Left cardiac atrium (tissue), 4 donors: ENCODE data around the gene UNKL. TPM values are rescaled to one million over a fixed set of nuclear protein-coding genes. Genes with fewer than 3 reads are reported as not detected.

Experiments
- ATAC-seq, 2 donors: fragments of 200-7000 bp; cut with Tn5 transposase; one replicate each; pipeline ENCODE4 v1.9.1; 2020; ENCODE audit warnings: mild to moderate bottlenecking in 2 of 2, moderate library complexity in 2 of 2
- DNase-seq: peaks from one replicate; pipeline ENCODE4 v3.0.0-alpha.2; 2020
- intact Hi-C, 2 donors: fragments of 100-400 bp; cut with DNase I; formaldehyde crosslinking; loops; one replicate each; pipeline versions ENCODE4 v1.14.1 to v1.15.1; 2022 to 2023
- total RNA-seq, 2 donors: library from RNA; stranded (reverse); fragmentation: NEBNext Ultra II Directional; extraction: Animal tissue kit (Norgen Biotek cat#: 25700); gene quantifications; one replicate each; pipeline ENCODE4 v1.2.1, GENCODE V29; 2021
- donor health status: DM: no; HTN: yes; CAD: no.
- donor health status: DM: no; HTN: yes; CAD: no; lungs with severe emphysema.
- donor health status: DM: yes; HTN: yes; CAD: no.
- donor health status: Dilated cardiomyopathy.

Gene UNKL
- total RNA-seq, 2 donors from 2014 or later = 6.4 to 13.6 TPM

DNA sequence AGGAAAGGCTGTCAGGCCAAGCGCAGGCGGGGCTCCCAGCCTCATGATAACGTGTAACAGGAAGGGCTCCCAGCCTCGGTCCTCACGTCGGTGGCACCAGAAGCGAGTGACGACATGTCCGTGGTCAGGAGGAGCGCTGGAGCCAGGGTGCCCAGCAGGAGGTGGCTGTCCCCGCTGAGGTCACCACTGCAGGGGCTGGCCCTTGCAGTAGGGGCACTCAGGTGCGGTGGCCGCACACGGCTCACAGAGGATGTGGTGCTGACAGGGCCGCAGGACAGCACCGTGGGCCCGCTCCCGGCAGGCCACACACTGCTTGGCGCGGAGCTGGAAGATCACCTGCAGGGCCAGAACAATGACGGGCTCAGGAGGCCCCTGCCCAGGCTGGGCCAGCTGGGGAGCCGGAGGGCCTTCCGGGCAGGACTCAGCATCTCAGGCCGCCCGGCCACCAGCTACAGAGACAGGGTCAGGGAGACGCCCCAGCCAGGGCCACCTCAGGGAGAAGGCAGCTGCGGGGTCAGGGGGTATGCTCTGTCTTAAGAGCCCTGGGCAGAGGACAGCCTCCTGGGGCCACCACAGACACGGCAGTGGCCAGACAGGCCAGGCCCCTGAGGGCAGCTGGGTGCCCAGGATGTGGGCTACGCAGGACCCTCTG is 48.3 kb downstream of the UNKL start:
- DNase-seq = no peak
- no peak for ATAC-seq
- intact Hi-C loops = no loop called here

DNA sequence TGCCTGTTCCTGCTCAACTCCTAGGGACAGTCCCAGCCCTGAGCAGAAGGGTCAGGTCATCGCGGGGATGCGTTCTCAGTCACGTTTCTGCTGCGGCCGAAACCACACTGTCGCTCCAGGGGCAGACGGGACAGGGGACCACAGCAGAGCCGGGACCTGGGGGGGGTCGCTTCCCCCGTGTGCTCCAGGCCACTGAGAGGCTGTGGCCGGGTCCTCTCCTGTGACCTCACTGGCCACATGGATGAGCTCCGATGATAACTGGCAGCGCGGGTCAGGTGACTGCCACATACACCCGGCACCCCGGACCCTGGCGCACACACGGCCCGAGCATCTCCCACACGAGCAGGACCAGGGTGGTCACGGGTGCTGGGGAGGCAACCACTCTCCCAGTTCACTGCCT is 50.0 kb downstream of the UNKL start:
- intact Hi-C loops = no loop called here
- DNase-seq (no peak), ATAC-seq (no peak)

GRCh38 chr16:1363501-1364041 is 50.9 kb downstream of the UNKL start:
- DNase-seq (peak; percentile 57), ATAC-seq (peak; percentile 45 to 60)
- intact Hi-C loops = no loop called here

DNA sequence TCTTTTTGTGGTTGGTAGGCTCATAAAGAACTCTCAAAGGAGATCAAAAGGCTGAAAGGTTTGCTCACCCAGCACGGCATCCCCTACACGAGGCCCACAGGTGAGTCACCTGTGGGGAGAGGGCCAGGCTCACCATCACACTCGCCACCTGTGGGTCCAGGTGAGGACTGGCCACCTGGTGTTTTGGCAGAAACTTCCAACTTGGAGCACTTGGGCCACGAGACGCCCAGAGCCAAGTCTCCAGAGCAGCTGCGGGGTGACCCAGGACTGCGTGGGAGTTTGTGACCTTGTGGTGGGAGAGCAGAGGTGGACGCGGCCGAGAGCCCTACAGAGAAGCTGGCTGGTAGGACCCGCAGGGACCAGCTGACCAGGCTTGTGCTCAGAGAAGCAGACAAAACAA is 51.7 kb downstream of the UNKL start:
- no peak for ATAC-seq
- intact Hi-C loops = no loop called here
- DNase-seq = no peak

- ATAC-seq = no peak
- DNase-seq = no peak
- intact Hi-C loops = no loop called here
Measured at GRCh38 chr16:1361685-1362360, 52.7 kb downstream of the UNKL start.

DNA sequence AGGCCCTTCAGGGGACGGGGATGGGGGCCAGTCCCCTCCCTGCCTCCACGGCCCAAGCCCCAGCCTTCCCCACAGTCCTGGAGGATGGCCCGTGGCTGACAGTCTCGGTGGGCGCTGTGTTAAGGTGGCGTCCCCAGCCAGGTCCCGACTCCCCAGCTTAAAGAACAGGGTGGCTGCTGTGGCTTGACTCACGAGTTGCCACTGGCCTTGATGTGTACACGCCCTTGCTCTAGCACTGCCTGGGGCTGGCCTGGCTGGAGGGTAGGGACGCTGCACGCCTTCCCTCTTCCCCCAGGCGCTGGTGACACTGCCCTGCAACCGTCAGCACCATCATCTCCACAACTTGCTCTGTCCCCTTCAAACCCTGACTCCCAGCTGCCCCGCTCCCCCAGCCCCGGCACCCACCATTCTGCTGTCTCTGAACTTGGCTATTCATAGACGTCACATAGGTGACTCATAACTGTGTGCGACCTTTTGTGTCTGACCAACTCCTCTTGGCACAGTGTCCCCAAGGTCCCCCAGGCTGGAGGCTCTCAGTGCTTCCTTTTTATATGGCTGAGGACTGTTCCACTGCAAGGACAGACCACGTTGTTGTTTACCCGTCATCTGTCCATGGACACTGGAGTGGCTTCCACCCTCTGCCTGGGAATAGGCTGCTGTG is 56.5 kb downstream of the UNKL start:
- intact Hi-C loops = no loop called here
- DNase-seq = no peak
- ATAC-seq = peak in 1 of 2 donors; percentile 30

GRCh38 chr16:1356061-1356900 is 58.2 kb downstream of the UNKL start:
- intact Hi-C loops = no loop called here
- ATAC-seq = no peak
- DNase-seq = no peak

DNA sequence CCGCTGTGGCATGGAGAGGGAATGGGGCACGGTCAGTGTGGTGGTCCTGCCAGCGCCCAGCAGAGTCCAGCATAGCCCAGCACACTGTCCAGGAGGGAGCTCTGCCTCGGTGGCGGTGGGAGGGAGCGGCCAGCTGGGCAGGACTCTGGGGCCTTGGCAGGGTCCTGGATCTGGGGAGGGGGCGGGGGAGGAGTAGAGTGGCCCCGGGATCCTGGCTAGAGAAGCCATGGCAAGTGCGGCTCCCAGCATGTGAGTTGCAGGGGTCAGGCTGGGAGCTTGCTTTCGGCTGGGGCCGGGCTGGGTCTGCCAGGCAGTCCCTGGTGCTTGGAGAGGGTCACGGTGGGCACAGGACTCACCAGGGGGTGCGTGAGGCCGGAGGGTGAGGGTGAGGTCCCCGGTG is 58.9 kb downstream of the UNKL start:
- DNase-seq = no peak
- intact Hi-C loops = no loop called here
- ATAC-seq = no peak

GRCh38 chr16:1354815-1355540 is 59.5 kb downstream of the UNKL start:
- DNase-seq (no peak), ATAC-seq (no peak)
- intact Hi-C loops = no loop called here

DNA sequence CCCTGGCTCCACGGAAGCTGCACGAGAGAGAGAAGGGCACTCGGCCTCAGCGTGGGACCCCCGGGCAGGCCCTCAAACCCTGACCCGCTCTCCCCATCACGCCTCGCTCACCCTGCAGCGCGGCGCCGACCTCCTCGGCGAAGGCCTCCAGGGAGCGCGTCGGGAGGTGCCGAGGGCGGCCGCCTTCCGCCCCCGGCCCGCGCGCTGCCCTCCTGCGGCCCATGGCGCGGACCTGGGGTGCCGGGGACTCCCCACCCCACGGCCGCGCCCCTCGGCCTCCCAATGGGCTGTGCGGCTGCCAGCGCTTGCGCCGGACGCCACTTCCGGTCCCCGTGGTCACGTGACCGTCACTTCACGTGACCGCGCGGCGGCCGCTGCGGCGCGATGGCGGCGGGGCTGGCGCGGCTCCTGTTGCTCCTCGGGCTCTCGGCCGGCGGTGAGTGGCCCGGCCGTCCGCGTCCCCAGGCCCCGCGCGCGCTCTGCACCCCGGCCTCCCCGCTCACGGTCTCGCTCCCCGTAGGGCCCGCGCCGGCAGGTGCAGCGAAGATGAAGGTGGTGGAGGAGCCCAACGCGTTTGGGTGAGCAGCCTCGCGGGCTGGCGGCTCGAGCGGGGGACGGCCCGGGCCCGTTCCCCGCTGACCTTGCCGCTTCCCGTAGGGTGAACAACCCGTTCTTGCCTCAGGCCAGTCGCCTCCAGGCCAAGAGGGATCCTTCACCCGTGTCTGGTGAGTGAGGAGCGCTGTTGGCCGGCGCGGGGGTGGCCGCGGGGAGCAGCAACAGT is 62.7 kb downstream of the UNKL start, which contains the start of the genes GNPTG and TSR3:
Gene GNPTG, plus strand, starts transcription at position 350 of the 781 bp plus-strand sequence. Its CDS starts 35 bp downstream, at position 385.
Gene TSR3, minus strand, starts transcription at position 297 of the 781 bp plus-strand sequence. Its CDS starts 74 bp downstream, at position 223.
- ATAC-seq (peak; percentile 86 to 93), DNase-seq (peak; percentile 90)
- intact Hi-C loops = no loop called here

- intact Hi-C loops = no loop called here
- DNase-seq (no peak), ATAC-seq (peak; percentile 4 to 28)
Measured at GRCh38 chr16:1351215-1351581, 63.3 kb downstream of the UNKL start.

DNA sequence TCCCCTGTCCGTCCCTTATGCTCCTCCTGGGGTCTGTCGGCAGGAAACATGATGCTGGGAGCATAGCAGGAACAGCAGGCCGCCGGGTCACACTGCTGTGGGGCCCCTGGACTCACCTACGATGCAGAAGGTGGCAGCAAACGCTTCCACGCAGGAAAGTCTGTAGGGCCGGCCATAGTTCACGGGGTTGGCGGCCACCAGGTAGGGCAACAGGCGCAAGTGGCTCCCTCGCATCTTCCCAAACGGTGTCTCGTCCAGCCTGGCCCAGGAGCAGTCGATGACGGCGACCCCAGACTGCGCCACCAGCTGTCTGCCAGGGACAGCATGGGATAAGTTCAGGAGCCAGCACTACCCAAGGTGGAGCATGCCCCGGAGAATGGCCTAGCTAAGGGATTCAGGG is 63.8 kb downstream of the UNKL start:
- intact Hi-C loops = no loop called here
- ATAC-seq (no peak), DNase-seq (no peak)

GRCh38 chr16:1349951-1350350 is 64.6 kb downstream of the UNKL start:
- ATAC-seq = no peak
- intact Hi-C loops = no loop called here
- DNase-seq = no peak

GRCh38 chr16:1349351-1349750 is 65.2 kb downstream of the UNKL start:
- ATAC-seq = no peak
- DNase-seq = no peak
- intact Hi-C loops = no loop called here

DNA sequence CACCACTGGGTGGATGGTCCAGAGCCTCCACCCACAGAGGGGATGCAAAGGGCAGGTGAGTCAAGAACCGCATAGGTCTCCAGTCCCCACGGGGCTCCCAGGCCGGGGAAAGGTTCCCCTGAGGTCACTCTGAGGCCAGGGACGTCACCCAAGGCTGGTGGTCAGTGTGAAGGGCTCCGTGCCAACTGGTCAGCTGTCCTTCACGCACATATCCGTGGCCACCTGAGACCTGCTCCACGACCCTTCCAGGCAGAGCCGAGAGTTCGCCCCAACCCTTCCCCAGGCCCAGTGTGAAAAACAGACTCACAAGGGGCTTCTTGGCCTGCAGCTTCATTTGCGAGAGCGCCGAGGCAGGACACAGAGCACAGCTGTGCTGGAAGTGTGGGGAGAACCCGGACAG is 65.6 kb downstream of the UNKL start:
- ATAC-seq (no peak), DNase-seq (no peak)
- intact Hi-C loops = no loop called here

- intact Hi-C loops = no loop called here
- ATAC-seq (no peak), DNase-seq (no peak)
Measured at GRCh38 chr16:1348441-1348840, 66.1 kb downstream of the UNKL start.

DNA sequence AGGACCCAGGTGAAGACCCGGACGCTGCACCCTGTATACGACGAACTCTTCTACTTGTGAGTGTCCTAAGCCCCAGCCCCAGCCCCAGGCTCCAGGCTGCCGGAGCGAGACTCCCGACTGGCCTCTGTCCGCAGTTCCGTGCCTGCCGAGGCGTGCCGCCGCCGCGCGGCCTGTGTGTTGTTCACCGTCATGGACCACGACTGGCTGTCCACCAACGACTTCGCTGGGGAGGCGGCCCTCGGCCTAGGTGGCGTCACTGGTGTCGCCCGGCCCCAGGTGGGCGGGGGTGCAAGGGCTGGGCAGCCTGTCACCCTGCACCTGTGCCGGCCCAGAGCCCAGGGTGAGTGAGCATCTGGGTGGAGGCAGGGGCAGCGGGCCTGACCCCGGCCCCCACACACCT is 66.5 kb downstream of the UNKL start:
- intact Hi-C loops = no loop called here
- ATAC-seq = no peak
- no peak for DNase-seq

DNA sequence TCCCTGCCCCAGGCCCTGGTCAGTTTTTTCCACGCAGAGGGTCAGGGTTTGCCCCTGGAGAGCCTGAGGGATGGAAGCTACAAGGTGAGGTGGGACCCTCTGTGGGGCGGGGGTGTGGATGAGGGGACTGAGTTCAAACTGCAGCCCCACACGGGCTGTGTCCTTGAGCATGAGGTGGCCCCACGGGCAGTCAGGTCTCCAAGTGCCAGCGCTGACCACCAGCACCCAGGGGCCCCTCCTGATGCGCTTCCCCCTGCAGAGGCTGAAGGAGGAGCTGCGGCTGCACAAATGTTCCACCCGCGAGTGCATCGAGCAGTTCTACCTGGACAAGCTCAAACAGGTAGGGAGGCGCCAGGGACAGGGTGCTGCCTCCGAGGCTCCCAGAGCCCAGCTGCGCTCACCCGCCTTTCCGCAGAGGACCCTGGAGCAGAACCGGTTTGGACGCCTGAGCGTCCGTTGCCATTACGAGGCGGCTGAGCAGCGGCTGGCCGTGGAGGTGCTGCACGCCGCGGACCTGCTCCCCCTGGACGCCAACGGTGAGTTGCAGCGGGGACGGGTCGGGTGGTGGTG is 67.1 kb downstream of the UNKL start:
- ATAC-seq = no peak
- no peak for DNase-seq
- intact Hi-C loops = no loop called here
